ENCODE data around the gene IFNA16. TPM values are rescaled to one million over a fixed set of nuclear protein-coding genes. Genes with fewer than 3 reads are reported as not detected.
A peak's percentile ranks its signal among the peaks of the same experiment; 100 is the strongest.
"Not testable (repeated sequence)": the region's sequence is repeated elsewhere in the genome, so short reads cannot be mapped to it uniquely, and the experiment has no call there.

Gene IFNA16
- total RNA-seq, result not detected

DNA sequence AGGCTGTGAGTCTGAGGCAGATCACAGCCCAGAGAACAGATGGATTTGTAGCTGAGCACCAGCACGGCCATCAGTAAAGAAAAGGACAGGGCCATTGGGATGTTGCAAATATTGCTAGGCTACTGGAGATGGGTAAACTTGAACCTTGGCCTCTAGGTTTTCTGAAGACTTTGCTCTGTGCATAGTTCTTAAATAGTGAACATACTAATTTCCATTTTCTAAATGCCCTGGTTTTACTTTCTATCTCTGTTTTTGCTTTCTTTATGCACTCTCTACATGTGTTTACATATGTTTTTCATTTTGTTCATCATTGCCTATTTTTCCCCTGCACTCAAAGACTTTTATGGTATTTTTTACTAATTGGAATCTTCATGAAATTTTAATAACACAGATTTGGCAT lies at the start of gene IFNA16:
IFNA16 (minus strand) TSS at position 101 of the 400 bp plus-strand sequence; CDS start at position 95, 6 bp downstream.
- peaks cover 33% of the 10 kb centered on the region for H3K27me3 Mint-ChIP-seq
- not testable (repeated sequence) for H3K4me3 Mint-ChIP-seq, H3K36me3 Mint-ChIP-seq, H3K9me3 Mint-ChIP-seq, DNase-seq, H3K27ac Mint-ChIP-seq, H3K4me1 Mint-ChIP-seq

DNA sequence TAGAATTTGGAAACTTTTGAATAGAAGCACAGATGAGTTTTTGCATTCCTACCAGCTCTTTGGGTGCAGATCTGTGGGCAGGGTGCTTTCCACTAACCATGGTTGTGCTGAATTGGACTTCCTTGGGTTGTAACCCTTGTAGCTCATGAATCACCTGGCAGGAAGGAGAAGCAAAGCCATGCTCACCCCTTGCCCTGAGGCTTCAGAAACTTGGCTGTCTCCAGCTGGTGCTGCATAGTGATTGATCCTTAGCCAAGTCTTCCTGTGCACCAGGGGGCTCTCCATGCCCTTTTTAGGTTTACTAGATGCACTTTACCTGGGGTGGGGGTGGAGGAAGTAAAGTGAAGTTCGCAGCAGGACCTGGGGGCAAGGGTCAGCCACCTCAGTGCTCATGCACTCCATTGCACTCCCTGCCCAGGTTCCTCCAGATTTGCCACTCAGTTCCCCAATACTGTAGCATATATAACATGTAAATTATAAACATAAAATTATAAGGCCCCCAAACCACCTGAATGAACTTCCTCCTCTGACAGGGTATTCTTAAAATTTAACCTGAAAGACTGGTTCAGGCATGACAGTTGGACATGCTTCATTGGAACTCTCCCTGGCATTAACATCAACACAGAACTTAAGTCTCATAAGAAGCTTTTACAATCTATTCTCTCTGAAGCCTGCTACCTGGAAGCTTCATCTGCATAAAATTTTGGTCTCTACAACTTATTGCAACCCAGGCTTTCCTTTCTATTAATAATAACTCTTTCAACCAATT lies 48.5 kb upstream of the IFNA16 start:
- Mint-ChIP-seq H3K27ac (no peak overlapping the region), H3K9me3 (no peaks in the 10 kb centered on the region), H3K36me3 (no peaks in the 10 kb centered on the region), H3K4me1 (no peaks in the 10 kb centered on the region), H3K27me3 (peaks cover 4% of the 10 kb centered on the region), H3K4me3 (no peak overlapping the region)
- DNase-seq, result no peak

DNA sequence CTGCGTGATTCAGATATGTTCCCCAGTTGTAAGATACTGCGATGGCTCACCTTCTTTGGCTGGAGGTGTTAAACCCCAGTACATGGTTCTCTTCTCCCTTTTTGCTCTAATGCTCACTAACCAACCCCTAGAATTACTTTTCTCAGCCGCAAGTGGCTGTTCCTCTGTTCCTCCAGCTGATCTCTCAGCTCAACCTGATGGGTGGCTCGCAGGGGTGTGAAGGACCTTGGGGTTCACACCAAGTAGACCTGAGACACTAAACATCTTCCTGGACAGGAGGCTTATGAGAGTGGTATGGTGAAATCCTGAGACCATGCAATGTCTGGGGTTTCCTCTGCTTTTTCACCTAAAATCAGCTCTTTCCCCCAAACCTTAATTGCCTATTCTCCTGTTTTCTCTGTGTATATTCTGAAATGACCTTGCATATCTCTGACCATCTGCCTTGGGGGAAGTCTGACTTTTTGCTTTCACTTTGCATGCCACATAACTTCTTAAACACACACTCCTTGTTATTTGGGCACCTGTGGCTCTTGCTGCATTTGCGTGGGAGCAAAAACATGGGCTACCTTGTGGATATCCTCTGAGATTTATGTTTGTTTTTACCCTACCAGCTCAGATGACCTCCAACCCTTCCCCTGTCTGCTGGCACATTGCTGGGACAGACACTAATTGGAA lies 38.6 kb upstream of the IFNA16 start:
- Mint-ChIP-seq H3K27ac (no peak overlapping the region), H3K27me3 (peaks cover 17% of the 10 kb centered on the region), H3K4me1 (peaks cover 4% of the 10 kb centered on the region), H3K36me3 (no peaks in the 10 kb centered on the region), H3K9me3 (no peaks in the 10 kb centered on the region), H3K4me3 (no peak overlapping the region)
- no peak for DNase-seq

DNA sequence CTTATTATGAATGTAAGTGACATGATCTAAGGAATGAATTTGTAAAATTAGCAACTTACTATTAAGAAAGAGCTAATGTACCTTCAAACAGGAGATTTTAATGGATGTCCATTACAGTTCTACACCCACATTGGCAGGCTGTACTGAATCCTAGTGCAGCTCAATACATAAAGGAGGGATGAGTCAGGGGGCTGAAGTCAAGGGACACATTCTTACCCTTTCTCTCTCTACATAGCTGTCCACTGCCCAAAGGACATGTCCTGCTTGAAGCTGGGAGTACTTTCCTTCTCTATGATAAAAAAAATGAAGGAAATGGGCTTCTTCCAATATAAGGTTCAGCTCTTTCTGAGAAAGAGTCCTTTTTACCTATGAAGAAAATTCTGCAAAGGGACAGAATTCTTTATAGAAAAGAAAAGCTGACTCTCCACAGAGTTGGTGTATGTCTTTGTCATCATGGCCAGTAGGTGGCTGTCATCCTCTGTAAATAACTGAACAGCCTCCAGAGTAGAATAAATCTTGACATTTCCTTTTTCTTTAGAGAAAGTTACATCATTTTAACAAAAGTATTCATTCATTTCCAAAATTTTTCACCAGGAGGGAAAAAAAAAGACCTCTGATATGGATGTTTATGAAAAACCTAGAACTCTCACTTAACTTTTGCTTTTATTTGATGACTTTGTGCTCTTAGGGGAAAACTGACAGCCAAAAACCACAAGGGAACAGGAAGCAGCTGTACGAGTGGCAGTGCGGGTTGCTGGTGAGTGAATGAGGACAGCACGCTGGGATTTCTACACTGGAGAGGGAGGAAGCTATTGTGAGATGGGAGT lies 35.8 kb upstream of the IFNA16 start:
- no peak overlapping the region for H3K27ac Mint-ChIP-seq
- no peaks in the 10 kb centered on the region for H3K36me3 Mint-ChIP-seq
- peaks cover 4% of the 10 kb centered on the region for H3K4me1 Mint-ChIP-seq
- H3K9me3 Mint-ChIP-seq, result no peaks in the 10 kb centered on the region
- H3K4me3 Mint-ChIP-seq, result no peak overlapping the region
- DNase-seq, result peak; percentile 14
- H3K27me3 Mint-ChIP-seq, result peaks cover 32% of the 10 kb centered on the region

DNA sequence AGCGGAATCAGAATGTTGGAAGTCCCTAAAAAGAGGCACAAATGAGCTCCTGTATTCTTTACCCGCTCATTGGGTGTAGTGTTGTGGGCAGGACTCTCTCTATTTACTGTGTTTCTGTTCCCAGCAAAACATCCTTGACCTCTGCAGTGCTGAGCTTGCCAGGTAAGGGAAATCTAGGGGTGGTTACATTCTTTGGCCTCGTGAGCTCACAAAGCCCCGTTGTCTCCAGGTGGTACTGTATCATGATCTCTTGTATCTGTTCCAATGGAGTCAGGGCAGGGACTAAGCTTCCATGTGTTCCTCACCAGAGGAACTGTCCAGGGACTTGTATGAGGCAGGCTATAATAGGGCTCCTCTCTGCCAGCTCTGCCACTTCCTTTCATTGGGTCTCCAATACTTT lies 34.5 kb upstream of the IFNA16 start:
- DNase-seq, result no peak
- no peak overlapping the region for H3K27ac Mint-ChIP-seq
- peaks cover 4% of the 10 kb centered on the region for H3K4me1 Mint-ChIP-seq
- peaks cover 30% of the 10 kb centered on the region for H3K27me3 Mint-ChIP-seq
- H3K4me3 Mint-ChIP-seq, result no peak overlapping the region
- H3K9me3 Mint-ChIP-seq, result no peaks in the 10 kb centered on the region
- no peaks in the 10 kb centered on the region for H3K36me3 Mint-ChIP-seq

DNA sequence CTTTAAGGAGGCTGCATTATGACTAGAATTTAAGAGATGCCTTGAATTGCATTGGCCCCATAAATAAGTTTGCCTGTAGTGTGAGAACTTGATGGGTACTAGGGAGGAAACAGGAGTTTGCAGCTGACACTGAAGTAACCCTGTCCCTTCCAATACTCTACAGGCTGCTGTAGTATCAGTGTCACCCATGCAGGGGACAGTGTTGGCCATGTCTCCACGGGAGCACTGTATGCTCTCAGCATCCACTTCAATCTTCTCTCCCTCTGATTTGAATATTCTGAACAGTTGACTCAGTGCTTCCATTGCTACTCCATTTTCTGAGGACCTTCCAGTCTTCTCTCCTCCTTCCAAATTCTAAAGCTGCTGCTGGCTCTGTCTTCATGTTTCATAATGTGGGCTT lies 34.1 kb upstream of the IFNA16 start:
- DNase-seq, result no peak
- Mint-ChIP-seq H3K36me3 (no peaks in the 10 kb centered on the region), H3K4me1 (peaks cover 4% of the 10 kb centered on the region), H3K27ac (no peak overlapping the region), H3K4me3 (no peak overlapping the region), H3K27me3 (peaks cover 29% of the 10 kb centered on the region), H3K9me3 (no peaks in the 10 kb centered on the region)

DNA sequence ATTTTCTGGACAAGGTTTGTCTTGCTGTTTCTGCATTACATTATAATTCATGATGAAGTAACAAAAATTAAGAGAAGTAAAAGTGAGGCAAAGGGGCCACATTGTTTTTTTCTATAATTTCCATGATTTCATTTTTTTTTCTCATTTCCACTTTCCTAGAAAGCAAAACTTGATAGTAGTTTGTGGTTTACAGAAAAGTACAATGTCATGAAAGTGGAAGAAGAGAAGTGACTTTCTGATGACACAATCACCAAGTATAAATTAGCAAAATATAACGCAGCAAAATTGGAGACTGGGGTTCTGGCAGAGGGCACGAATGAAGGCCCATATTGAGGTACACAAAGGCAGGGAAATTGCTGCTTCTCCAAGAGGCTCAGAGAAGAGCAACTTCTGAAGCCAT lies 27.7 kb upstream of the IFNA16 start:
- no peak for DNase-seq
- peaks cover 27% of the 10 kb centered on the region for H3K27me3 Mint-ChIP-seq
- H3K27ac Mint-ChIP-seq, result no peak overlapping the region
- peaks cover 6% of the 10 kb centered on the region for H3K4me1 Mint-ChIP-seq
- no peaks in the 10 kb centered on the region for H3K36me3 Mint-ChIP-seq
- no peak overlapping the region for H3K4me3 Mint-ChIP-seq
- no peaks in the 10 kb centered on the region for H3K9me3 Mint-ChIP-seq

DNA sequence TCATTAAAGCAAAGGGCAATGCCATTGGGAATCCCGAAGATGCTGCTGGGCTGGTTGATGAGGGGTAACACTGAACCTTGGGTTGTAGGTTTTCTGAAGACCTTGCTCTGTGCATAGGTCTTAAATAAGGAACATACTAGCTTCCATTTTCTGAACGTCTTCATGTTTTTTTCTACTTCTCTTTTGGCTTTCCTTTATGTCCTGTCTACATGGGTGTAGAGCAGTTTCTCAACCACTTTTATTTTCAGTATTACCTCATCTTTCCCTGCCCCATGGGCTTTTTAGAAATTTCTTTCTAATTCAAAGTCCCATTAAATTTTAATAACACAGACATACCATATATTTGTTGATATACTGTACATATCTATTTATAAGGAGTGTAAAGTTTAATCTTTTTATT lies 22.8 kb upstream of the IFNA16 start, which contains the start of gene IFNA14:
IFNA14 (minus strand) TSS at position 95 of the 400 bp plus-strand sequence; CDS start at position 25, 70 bp downstream.
- Mint-ChIP-seq H3K36me3 (no peaks in the 10 kb centered on the region), H3K4me3 (no peak within 1 kb of the TSS), H3K27ac (no peak within 1 kb of the TSS), H3K27me3 (peaks cover 18% of the 10 kb centered on the region), H3K9me3 (no peaks in the 10 kb centered on the region), H3K4me1 (peaks cover 11% of the 10 kb centered on the region)
- DNase-seq, result no peak

DNA sequence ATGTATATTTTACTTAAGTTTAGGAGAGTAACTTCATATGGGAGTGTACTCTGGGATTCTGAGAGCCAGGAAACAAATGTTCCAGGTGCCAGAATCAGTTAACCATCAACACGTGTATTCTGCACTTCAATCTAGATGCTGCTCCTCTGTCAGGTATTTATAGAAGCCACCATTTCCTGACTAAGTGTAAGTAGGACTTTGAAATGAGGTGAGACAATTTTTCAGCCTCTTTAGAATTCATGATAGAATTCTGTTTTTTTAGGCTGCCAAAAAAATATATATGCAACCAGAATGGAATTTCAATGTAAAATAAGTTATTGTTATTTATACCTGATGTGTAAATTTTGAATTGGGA lies 19.2 kb upstream of the IFNA16 start:
- H3K4me3 Mint-ChIP-seq, H3K9me3 Mint-ChIP-seq, H3K27ac Mint-ChIP-seq, H3K4me1 Mint-ChIP-seq, H3K36me3 Mint-ChIP-seq, DNase-seq, H3K27me3 Mint-ChIP-seq: not testable (repeated sequence)

DNA sequence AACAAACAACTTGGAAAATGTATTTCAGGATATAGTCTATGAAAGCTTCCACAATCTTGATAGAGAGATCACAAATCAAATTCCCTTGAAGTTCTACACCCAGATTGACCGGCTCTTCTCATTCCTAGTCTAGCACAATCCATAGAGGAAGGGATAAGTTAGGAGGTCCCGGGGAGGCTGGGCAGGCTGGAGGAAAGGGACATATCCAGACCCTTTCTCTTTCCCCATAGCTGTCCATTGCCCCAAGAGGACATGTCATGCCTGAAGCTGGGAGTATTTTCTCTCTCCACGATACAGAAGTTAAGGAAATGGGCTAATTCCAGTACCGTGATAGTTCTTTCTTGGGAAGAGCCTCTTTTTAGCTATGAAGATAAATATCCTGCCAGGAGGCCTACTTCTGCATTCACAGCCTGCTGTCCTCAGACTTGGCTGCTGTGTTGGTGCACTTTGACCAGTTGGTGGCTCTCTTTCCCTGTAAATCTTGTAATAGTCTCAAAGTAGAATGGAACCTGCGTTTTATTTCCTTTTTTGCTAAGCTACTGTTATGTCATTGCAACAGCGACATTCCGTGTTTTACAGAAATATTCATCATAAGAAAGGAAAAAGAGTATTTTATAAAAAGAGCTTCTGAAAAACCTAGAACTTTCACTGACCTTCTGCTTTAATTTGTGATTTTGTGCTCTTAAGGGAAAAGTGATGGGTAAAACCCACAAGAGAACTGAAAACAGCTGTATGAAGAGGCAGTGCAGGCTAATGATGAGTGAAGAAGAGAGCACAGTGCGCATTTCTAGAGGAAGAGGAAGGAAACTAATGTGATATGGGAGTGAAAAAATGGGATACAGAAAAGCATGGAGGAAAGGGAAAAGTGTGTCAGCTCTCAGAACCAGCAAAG lies 18.6 kb upstream of the IFNA16 start:
- peak overlapping the region; percentile 32 for H3K4me3 Mint-ChIP-seq
- DNase-seq, result peak; percentile 14
- not testable (repeated sequence) for H3K9me3 Mint-ChIP-seq, H3K36me3 Mint-ChIP-seq, H3K27ac Mint-ChIP-seq, H3K4me1 Mint-ChIP-seq, H3K27me3 Mint-ChIP-seq

DNA sequence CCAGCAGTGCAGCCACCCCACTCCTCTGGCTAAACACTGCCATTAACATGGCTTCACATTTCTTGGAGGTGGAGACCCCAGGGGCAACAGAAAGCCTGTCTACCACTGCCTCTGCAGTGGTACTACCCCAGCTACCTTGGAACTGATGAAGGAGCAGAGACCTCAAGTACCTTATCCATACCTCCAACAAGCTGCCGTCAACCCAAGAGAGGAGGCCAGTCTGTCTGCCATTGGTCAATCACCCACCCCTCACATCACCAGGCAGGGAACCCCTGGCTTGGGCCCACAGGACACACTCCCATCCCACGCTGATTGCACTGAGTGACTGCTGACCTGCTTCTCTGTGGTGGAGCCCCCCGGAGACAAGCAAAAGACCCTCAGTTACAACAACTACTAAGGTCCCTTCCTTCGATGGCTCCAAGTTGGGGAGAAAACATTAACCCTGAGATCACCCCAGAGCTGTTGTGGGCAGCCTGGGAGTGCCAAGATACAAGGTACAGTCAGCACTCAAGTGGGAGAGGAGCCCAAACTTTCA lies 17.1 kb upstream of the IFNA16 start:
- H3K9me3 Mint-ChIP-seq, result no peaks in the 10 kb centered on the region
- peaks cover 6% of the 10 kb centered on the region for H3K4me1 Mint-ChIP-seq
- H3K27ac Mint-ChIP-seq, result no peak overlapping the region
- H3K36me3 Mint-ChIP-seq, result no peaks in the 10 kb centered on the region
- H3K4me3 Mint-ChIP-seq, result no peak overlapping the region
- DNase-seq, result no peak
- H3K27me3 Mint-ChIP-seq, result peaks cover 7% of the 10 kb centered on the region

DNA sequence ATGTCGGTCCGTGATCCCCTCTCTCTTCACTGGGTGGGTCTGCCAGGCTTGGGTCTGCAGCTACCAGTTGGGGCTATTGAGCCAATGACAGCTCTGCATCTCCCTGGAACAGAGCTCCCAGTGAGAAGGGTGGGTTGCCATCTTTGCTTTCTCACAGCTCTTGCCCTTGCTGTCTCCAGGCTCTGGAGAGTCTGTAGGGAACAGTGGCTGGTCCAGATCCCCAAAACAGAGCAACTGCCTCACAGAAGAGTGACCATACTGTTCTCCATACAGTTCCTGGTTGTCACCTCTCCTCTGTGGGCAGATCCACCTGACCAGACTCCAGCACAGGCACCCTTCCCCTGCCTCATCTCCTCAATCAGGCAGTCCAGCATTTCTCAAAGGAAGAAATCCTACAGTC lies 16.1 kb upstream of the IFNA16 start:
- Mint-ChIP-seq H3K9me3 (no peaks in the 10 kb centered on the region), H3K4me1 (peaks cover 7% of the 10 kb centered on the region), H3K27ac (no peak overlapping the region), H3K36me3 (no peaks in the 10 kb centered on the region), H3K27me3 (peaks cover 2% of the 10 kb centered on the region), H3K4me3 (no peak overlapping the region)
- DNase-seq, result no peak

DNA sequence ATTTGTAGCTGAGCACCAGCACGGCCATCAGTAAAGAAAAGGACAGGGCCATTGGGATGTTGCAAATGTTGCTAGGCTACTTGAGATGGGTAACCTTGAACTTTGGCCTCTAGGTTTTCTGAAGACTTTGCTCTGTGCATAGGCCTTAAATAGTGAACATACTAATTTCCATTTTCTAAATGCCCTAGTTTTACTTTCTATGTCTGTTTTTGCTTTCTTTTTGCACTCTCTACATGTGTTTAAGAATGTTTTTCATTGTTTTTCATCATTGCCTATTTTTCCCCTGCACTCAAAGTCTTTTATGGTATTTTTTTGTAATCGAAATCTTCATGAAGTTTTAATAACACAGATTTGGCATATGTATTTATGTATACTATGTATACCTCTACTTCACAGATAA lies 11.0 kb upstream of the IFNA16 start, which contains the start of gene IFNA17:
IFNA17 (minus strand) TSS at position 101 of the 400 bp plus-strand sequence; CDS start at position 52, 49 bp downstream.
- Mint-ChIP-seq H3K27me3 (peaks cover 15% of the 10 kb centered on the region), H3K4me1 (peaks cover 2% of the 10 kb centered on the region), H3K27ac (no peak within 1 kb of the TSS), H3K9me3 (no peaks in the 10 kb centered on the region), H3K36me3 (no peaks in the 10 kb centered on the region), H3K4me3 (no peak within 1 kb of the TSS)
- no peak for DNase-seq

All from activated naive CD8-positive, alpha-beta T cell treated with anti-CD3 and anti-CD28 coated beads for 36 hours (primary cell).